ENCODE results near the gene C17orf113. TPM values are rescaled to one million over a fixed set of nuclear protein-coding genes. Genes with fewer than 3 reads are reported as not detected.

Gene C17orf113
- total and polyA plus RNA-seq, 2 of the 13 experiments (the other 11 are each of a cell fraction or from before 2014, with no cell fraction given) = 0.87 to 1.1 TPM

- TF ChIP-seq GTF2F1 (IDR thresholded peaks at IDR 0.05; ENCODE audit: low read length) = no peak
- no peak; the same call in 1 of the 2 replicates for TF ChIP-seq KLF15 (CRISPR knock-in tag; IDR thresholded peaks at IDR 0.05; ENCODE audit: borderline replicate concordance)
- peak; percentile 75; the same call in 1 of the 2 replicates for TF ChIP-seq KLF9 (CRISPR knock-in tag; IDR thresholded peaks at IDR 0.05; ENCODE audit: low read depth)
- no peak; the same call in 1 of the 2 replicates for TF ChIP-seq ZNF615 (CRISPR knock-in tag; IDR thresholded peaks at IDR 0.05; ENCODE audit: borderline replicate concordance)
- peak; percentile 97; the same call in 1 of the 2 replicates for TF ChIP-seq KDM3A (CRISPR knock-in tag; IDR thresholded peaks at IDR 0.05; ENCODE audit: low read depth)
- peak; percentile 56; the same call in 1 of the 2 replicates for TF ChIP-seq FOXA3 (CRISPR knock-in tag; IDR thresholded peaks at IDR 0.05)
- peak; percentile 98 for TF ChIP-seq KAT8 (CRISPR knock-in tag; IDR thresholded peaks at IDR 0.05)
- no peak for TF ChIP-seq TEAD2 (CRISPR knock-in tag; IDR thresholded peaks at IDR 0.05)
- TF ChIP-seq ZFP90 (CRISPR knock-in tag; IDR thresholded peaks at IDR 0.05; ENCODE audit: borderline replicate concordance) = peak; percentile 88; the same call in 1 of the 2 replicates
- no peak for TF ChIP-seq MTA3 (CRISPR knock-in tag; IDR thresholded peaks at IDR 0.05)
- no peak; the same call in 1 of the 2 replicates for TF ChIP-seq E2F5 (CRISPR knock-in tag; conservative IDR thresholded peaks at IDR 0.05)
- no peak for TF ChIP-seq ZMAT5 (CRISPR knock-in tag; IDR thresholded peaks at IDR 0.05; ENCODE audit: borderline replicate concordance, low read depth)
- TF ChIP-seq PRMT3 (CRISPR knock-in tag; IDR thresholded peaks at IDR 0.05; ENCODE audit: borderline replicate concordance, low read depth) = no peak; the same call in 1 of the 2 replicates
- TF ChIP-seq PRDM10 (CRISPR knock-in tag; IDR thresholded peaks at IDR 0.05; ENCODE audit: low read depth) = peak; percentile 87; the same call in 1 of the 2 replicates
- TF ChIP-seq ZKSCAN8 (CRISPR knock-in tag; IDR thresholded peaks at IDR 0.05; ENCODE audit: borderline replicate concordance) = peak; percentile 95
Observed at GRCh38 chr17:42016941-42017865, 33.2 kb downstream of the C17orf113 start, which contains the start of gene DNAJC7 (continued).

Data from HepG2 (cell line).